ENCODE data around the gene ZSCAN10. TPM values are rescaled to one million over a fixed set of nuclear protein-coding genes. Genes with fewer than 3 reads are reported as not detected.

ZSCAN10 gene
- total and polyA plus RNA-seq, 9 of the 15 experiments (the other 6 are each of a cell fraction or from before 2014, with no cell fraction given): 0.22 TPM; not detected in 8

DNA sequence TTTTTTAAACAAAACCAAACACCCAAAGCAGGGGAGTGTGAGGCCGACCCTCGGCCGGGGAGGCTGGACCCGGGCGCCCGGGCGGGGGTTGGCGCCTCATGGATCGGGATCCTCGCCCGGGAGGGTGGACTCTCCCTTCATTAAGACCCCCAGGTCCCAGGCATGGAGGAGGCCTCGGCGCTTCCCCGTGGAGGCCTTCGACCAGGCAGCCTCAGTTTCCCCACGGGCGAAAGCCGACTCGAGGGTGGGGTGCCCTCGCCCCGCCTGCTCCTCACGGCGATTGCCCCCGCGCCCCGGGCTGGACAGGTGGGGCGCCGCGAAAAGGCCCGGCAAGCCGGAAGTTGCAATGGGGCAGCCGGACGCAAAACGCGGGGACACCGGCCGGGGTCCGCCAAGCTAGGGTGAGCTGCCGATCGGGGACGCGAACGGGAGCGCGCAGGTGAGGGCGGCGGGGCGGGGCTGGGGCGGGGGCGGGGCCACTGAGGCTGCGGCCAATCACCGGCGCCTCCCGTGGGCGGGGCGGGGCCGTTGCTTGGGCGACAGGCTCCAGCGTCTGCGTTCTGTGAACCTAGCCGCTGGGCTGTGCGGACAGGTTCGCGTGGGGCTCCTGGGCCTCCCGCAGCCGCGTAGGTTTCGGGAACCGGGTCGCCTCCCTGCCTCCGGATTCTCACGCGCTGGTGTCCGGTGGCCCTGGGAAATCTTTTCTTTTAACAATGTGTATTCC, 7.3 kb upstream of the ZSCAN10 start (continued):
- no peak for TF ChIP-seq MLLT1 (IDR thresholded peaks at IDR 0.05)
- peak; percentile 66; the same call in 1 of the 2 replicates for TF ChIP-seq ATF7 (IDR thresholded peaks at IDR 0.05)
- TF ChIP-seq ZBTB26 (CRISPR knock-in tag; IDR thresholded peaks at IDR 0.05): 0 out of 2 replicates have a peak, but pooled peaks have one; percentile 56
- no peak for TF ChIP-seq CREBBP (IDR thresholded peaks at IDR 0.05; ENCODE audit: low read depth, low read length)
- no peak for TF ChIP-seq ZNF695 (CRISPR knock-in tag; IDR thresholded peaks at IDR 0.05)
- TF ChIP-seq ZFP30 (CRISPR knock-in tag; IDR thresholded peaks at IDR 0.05; ENCODE audit: borderline replicate concordance): no peak; the same call in 1 of the 2 replicates
- TF ChIP-seq, protein P1, sequence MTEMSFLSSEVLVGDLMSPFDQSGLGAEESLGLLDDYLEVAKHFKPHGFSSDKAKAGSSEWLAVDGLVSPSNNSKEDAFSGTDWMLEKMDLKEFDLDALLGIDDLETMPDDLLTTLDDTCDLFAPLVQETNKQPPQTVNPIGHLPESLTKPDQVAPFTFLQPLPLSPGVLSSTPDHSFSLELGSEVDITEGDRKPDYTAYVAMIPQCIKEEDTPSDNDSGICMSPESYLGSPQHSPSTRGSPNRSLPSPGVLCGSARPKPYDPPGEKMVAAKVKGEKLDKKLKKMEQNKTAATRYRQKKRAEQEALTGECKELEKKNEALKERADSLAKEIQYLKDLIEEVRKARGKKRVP (CRISPR knock-in tag; IDR thresholded peaks at IDR 0.05): peak; percentile 55; the same call in 1 of the 2 replicates
- TF ChIP-seq GATAD2B (IDR thresholded peaks at IDR 0.05; ENCODE audit: borderline replicate concordance): peak; percentile 88
- no peak for TF ChIP-seq CBX5 (IDR thresholded peaks at IDR 0.05; ENCODE audit: borderline replicate concordance, low read depth)
- peak; percentile 61 for TF ChIP-seq BCOR (IDR thresholded peaks at IDR 0.05)
- TF ChIP-seq THRAP3 (IDR thresholded peaks at IDR 0.05; ENCODE audit: borderline replicate concordance): no peak
- no peak for TF ChIP-seq MTF1 (CRISPR knock-in tag; IDR thresholded peaks at IDR 0.05; ENCODE audit: borderline replicate concordance)
- TF ChIP-seq SAFB (IDR thresholded peaks at IDR 0.05; ENCODE audit: borderline replicate concordance, low read depth, low read length): no peak
- 0 out of 2 replicates have a peak, but pooled peaks have one; percentile 31 for TF ChIP-seq KLF6 (CRISPR knock-in tag; IDR thresholded peaks at IDR 0.05; ENCODE audit: borderline replicate concordance)
- no peak for TF ChIP-seq MEIS2 (IDR thresholded peaks at IDR 0.05; ENCODE audit: partially characterized antibody)
- no peak for TF ChIP-seq RUNX1 (IDR thresholded peaks at IDR 0.05; ENCODE audit: low read depth)
- peak; percentile 55 for TF ChIP-seq NEUROD1 (IDR thresholded peaks at IDR 0.05; ENCODE audit: borderline replicate concordance, low read depth, low read length, partially characterized antibody)
- peak; percentile 50; the same call in 1 of the 2 replicates for TF ChIP-seq SIN3B (IDR thresholded peaks at IDR 0.05; ENCODE audit: low read depth)
- no peak for TF ChIP-seq IRF1 (CRISPR knock-in tag; IDR thresholded peaks at IDR 0.05; ENCODE audit: borderline replicate concordance)
- TF ChIP-seq RCOR1 (IDR thresholded peaks at IDR 0.05; ENCODE audit: borderline replicate concordance in 1 of 2, low read depth in 2 of 2, low read length in 2 of 2): peak in 1 of 2 experiments; percentile 36; a peak in 1 of 4 replicates
- TF ChIP-seq SLC30A9 (CRISPR knock-in tag; IDR thresholded peaks at IDR 0.05): no peak
- 0 out of 2 replicates have a peak, but pooled peaks have one; percentile 62 for TF ChIP-seq THRB (CRISPR knock-in tag; conservative IDR thresholded peaks at IDR 0.05)
